Measurements from ENCODE around the gene GTF2A1L. TPM values are rescaled to one million over a fixed set of nuclear protein-coding genes. Genes with fewer than 3 reads are reported as not detected.
A peak's percentile ranks its signal among the peaks of the same experiment; 100 is the strongest.
"Not testable (repeated sequence)": the region's sequence is repeated elsewhere in the genome, so short reads cannot be mapped to it uniquely, and the experiment has no call there.

Gene GTF2A1L
- total RNA-seq, 1 donor from 2014 or later = 1.5 TPM

GRCh38 chr2:48699348-48699930 lies 81.8 kb downstream of the GTF2A1L start:
- DNase-seq = no peak

GRCh38 chr2:48703621-48704020 lies 86.0 kb downstream of the GTF2A1L start:
- DNase-seq = not testable (repeated sequence)

GRCh38 chr2:48707466-48707865 lies 89.8 kb downstream of the GTF2A1L start:
- DNase-seq = no peak

- no peak for DNase-seq
These were observed 91.7 kb downstream of the GTF2A1L start for GRCh38 chr2:48709096-48710034.

GRCh38 chr2:48711343-48711742 lies 93.7 kb downstream of the GTF2A1L start:
- DNase-seq = no peak

- no peak for DNase-seq
These were observed 94.5 kb downstream of the GTF2A1L start for GRCh38 chr2:48712151-48712550.

- no peak for DNase-seq
These were observed 96.0 kb downstream of the GTF2A1L start for GRCh38 chr2:48713647-48714046.

- DNase-seq = no peak
These were observed 96.6 kb downstream of the GTF2A1L start for GRCh38 chr2:48714245-48714644.

GRCh38 chr2:48715042-48715899 lies 97.6 kb downstream of the GTF2A1L start:
- DNase-seq = no peak

- DNase-seq = peak; percentile 26
These were observed 98.3 kb downstream of the GTF2A1L start for GRCh38 chr2:48715956-48716355.

GRCh38 chr2:48717846-48718245 lies 100.2 kb downstream of the GTF2A1L start:
- DNase-seq = no peak

GRCh38 chr2:48719480-48720177 lies 102.0 kb downstream of the GTF2A1L start:
- DNase-seq = no peak

GRCh38 chr2:48721158-48721557 lies 103.5 kb downstream of the GTF2A1L start:
- DNase-seq = no peak

- no peak for DNase-seq
These were observed 104.7 kb downstream of the GTF2A1L start for GRCh38 chr2:48722391-48722790.

GRCh38 chr2:48723129-48723528 lies 105.5 kb downstream of the GTF2A1L start:
- DNase-seq = no peak

GRCh38 chr2:48724278-48724677 lies 106.6 kb downstream of the GTF2A1L start:
- no peak for DNase-seq

- DNase-seq = no peak
These were observed 108.2 kb downstream of the GTF2A1L start for GRCh38 chr2:48725696-48726494.

- DNase-seq = no peak
These were observed 109.9 kb downstream of the GTF2A1L start for GRCh38 chr2:48727560-48727959.

- DNase-seq = no peak
These were observed 110.6 kb downstream of the GTF2A1L start for GRCh38 chr2:48728295-48728694.

GRCh38 chr2:48728840-48729239 lies 111.2 kb downstream of the GTF2A1L start:
- no peak for DNase-seq

All from skin of body (tissue), 2 donors.